ENCODE results near the gene ISYNA1. TPM values are rescaled to one million over a fixed set of nuclear protein-coding genes. Genes with fewer than 3 reads are reported as not detected.
A peak's percentile ranks its signal among the peaks of the same experiment; 100 is the strongest.

Gene ISYNA1
- total and polyA plus RNA-seq, 10 of the 15 experiments (the other 5 are each of a cell fraction or from before 2014, with no cell fraction given), result 1.9 to 37.0 (median 9.1) TPM

DNA sequence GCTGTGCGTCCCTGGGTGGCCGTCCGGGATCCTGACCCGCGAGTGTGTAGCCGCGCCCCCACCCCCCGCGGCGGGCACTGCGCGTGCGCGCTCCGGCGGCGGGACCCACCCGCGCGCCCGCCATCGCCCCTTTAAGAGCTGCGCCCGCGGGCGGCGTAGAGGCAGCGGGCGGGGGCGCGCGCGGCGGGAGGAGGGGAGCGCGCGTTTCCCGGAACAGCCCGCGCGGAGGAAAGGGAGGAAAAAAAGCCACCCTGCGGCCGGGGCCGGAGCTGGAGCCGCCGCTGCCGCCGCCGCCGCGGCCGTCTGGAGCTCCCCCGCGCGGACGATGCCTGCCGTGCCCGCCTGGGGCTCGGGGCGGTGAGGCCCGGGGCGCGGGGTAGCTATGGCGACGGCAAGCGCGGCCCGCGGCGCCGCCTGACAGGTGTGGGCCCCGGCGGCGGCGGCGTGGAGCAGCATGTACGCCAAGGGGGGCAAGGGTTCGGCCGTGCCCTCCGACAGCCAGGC is 18.7 kb downstream of the ISYNA1 start, which contains the start of gene SSBP4 (continued):
- TF ChIP-seq EP300 (IDR thresholded peaks at IDR 0.05; ENCODE audit: borderline replicate concordance in 1 of 2, control insufficient read depth in 1 of 2, low read depth in 2 of 2, low read length in 2 of 2) (peak in 1 of 2 experiments; percentile 36; a peak in 1 of 4 replicates), SREBF2 (IDR thresholded peaks at IDR 0.05; ENCODE audit: low read length) (no peak), ZNF384 (IDR thresholded peaks at IDR 0.05; ENCODE audit: borderline replicate concordance, low read depth, low read length) (no peak), IRF4 (IDR thresholded peaks at IDR 0.05; ENCODE audit: low read depth, low read length) (no peak), FOXM1 (IDR thresholded peaks at IDR 0.05; ENCODE audit: low read depth, low read length) (no peak), CBFB (IDR thresholded peaks at IDR 0.05; ENCODE audit: low read depth) (no peak), MYC (IDR thresholded peaks at IDR 0.05; ENCODE audit: insufficient read depth, insufficient read length, insufficient replicate concordance, low read length, severe bottlenecking) (no peak), ESRRA (IDR thresholded peaks at IDR 0.05; ENCODE audit: low read length) (no peak), ZSCAN29 (IDR thresholded peaks at IDR 0.05) (0 out of 2 replicates have a peak, but pooled peaks have one; percentile 18), ASH2L (IDR thresholded peaks at IDR 0.05; ENCODE audit: borderline replicate concordance, low read depth) (no peak), CHD2 (IDR thresholded peaks at IDR 0.05; ENCODE audit: borderline replicate concordance, low read depth, low read length) (no peak)
- TF ChIP-seq, protein P1, sequence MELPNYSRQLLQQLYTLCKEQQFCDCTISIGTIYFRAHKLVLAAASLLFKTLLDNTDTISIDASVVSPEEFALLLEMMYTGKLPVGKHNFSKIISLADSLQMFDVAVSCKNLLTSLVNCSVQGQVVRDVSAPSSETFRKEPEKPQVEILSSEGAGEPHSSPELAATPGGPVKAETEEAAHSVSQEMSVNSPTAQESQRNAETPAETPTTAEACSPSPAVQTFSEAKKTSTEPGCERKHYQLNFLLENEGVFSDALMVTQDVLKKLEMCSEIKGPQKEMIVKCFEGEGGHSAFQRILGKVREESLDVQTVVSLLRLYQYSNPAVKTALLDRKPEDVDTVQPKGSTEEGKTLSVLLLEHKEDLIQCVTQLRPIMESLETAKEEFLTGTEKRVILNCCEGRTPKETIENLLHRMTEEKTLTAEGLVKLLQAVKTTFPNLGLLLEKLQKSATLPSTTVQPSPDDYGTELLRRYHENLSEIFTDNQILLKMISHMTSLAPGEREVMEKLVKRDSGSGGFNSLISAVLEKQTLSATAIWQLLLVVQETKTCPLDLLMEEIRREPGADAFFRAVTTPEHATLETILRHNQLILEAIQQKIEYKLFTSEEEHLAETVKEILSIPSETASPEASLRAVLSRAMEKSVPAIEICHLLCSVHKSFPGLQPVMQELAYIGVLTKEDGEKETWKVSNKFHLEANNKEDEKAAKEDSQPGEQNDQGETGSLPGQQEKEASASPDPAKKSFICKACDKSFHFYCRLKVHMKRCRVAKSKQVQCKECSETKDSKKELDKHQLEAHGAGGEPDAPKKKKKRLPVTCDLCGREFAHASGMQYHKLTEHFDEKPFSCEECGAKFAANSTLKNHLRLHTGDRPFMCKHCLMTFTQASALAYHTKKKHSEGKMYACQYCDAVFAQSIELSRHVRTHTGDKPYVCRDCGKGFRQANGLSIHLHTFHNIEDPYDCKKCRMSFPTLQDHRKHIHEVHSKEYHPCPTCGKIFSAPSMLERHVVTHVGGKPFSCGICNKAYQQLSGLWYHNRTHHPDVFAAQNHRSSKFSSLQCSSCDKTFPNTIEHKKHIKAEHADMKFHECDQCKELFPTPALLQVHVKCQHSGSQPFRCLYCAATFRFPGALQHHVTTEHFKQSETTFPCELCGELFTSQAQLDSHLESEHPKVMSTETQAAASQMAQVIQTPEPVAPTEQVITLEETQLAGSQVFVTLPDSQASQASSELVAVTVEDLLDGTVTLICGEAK (IDR thresholded peaks at IDR 0.05; ENCODE audit: borderline replicate concordance), result no peak
- TF ChIP-seq, protein P2, sequence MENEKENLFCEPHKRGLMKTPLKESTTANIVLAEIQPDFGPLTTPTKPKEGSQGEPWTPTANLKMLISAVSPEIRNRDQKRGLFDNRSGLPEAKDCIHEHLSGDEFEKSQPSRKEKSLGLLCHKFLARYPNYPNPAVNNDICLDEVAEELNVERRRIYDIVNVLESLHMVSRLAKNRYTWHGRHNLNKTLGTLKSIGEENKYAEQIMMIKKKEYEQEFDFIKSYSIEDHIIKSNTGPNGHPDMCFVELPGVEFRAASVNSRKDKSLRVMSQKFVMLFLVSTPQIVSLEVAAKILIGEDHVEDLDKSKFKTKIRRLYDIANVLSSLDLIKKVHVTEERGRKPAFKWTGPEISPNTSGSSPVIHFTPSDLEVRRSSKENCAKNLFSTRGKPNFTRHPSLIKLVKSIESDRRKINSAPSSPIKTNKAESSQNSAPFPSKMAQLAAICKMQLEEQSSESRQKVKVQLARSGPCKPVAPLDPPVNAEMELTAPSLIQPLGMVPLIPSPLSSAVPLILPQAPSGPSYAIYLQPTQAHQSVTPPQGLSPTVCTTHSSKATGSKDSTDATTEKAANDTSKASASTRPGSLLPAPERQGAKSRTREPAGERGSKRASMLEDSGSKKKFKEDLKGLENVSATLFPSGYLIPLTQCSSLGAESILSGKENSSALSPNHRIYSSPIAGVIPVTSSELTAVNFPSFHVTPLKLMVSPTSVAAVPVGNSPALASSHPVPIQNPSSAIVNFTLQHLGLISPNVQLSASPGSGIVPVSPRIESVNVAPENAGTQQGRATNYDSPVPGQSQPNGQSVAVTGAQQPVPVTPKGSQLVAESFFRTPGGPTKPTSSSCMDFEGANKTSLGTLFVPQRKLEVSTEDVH (IDR thresholded peaks at IDR 0.05; ENCODE audit: low read depth, partially characterized antibody), result no peak
- TF ChIP-seq, protein P3, sequence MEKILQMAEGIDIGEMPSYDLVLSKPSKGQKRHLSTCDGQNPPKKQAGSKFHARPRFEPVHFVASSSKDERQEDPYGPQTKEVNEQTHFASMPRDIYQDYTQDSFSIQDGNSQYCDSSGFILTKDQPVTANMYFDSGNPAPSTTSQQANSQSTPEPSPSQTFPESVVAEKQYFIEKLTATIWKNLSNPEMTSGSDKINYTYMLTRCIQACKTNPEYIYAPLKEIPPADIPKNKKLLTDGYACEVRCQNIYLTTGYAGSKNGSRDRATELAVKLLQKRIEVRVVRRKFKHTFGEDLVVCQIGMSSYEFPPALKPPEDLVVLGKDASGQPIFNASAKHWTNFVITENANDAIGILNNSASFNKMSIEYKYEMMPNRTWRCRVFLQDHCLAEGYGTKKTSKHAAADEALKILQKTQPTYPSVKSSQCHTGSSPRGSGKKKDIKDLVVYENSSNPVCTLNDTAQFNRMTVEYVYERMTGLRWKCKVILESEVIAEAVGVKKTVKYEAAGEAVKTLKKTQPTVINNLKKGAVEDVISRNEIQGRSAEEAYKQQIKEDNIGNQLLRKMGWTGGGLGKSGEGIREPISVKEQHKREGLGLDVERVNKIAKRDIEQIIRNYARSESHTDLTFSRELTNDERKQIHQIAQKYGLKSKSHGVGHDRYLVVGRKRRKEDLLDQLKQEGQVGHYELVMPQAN (conservative IDR thresholded peaks at IDR 0.05), result peak; percentile 92
- TF ChIP-seq, protein P4, sequence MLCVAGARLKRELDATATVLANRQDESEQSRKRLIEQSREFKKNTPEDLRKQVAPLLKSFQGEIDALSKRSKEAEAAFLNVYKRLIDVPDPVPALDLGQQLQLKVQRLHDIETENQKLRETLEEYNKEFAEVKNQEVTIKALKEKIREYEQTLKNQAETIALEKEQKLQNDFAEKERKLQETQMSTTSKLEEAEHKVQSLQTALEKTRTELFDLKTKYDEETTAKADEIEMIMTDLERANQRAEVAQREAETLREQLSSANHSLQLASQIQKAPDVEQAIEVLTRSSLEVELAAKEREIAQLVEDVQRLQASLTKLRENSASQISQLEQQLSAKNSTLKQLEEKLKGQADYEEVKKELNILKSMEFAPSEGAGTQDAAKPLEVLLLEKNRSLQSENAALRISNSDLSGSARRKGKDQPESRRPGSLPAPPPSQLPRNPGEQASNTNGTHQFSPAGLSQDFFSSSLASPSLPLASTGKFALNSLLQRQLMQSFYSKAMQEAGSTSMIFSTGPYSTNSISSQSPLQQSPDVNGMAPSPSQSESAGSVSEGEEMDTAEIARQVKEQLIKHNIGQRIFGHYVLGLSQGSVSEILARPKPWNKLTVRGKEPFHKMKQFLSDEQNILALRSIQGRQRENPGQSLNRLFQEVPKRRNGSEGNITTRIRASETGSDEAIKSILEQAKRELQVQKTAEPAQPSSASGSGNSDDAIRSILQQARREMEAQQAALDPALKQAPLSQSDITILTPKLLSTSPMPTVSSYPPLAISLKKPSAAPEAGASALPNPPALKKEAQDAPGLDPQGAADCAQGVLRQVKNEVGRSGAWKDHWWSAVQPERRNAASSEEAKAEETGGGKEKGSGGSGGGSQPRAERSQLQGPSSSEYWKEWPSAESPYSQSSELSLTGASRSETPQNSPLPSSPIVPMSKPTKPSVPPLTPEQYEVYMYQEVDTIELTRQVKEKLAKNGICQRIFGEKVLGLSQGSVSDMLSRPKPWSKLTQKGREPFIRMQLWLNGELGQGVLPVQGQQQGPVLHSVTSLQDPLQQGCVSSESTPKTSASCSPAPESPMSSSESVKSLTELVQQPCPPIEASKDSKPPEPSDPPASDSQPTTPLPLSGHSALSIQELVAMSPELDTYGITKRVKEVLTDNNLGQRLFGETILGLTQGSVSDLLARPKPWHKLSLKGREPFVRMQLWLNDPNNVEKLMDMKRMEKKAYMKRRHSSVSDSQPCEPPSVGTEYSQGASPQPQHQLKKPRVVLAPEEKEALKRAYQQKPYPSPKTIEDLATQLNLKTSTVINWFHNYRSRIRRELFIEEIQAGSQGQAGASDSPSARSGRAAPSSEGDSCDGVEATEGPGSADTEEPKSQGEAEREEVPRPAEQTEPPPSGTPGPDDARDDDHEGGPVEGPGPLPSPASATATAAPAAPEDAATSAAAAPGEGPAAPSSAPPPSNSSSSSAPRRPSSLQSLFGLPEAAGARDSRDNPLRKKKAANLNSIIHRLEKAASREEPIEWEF (IDR thresholded peaks at IDR 0.05; ENCODE audit: insufficient replicate concordance, low read depth, low read length), result no peak
